ENCODE results near the gene SLC17A7. TPM values are rescaled to one million over a fixed set of nuclear protein-coding genes. Genes with fewer than 3 reads are reported as not detected.
"Not testable (repeated sequence)": the region's sequence is repeated elsewhere in the genome, so short reads cannot be mapped to it uniquely, and the experiment has no call there.

SLC17A7 gene
- total RNA-seq, 1 donor from 2014 or later: 1.8 TPM

GRCh38 chr19:49473501-49473867, 32.2 kb upstream of the SLC17A7 start:
- ATAC-seq; intact Hi-C loops (cut with DNase I); DNase-seq (ENCODE audit: missing footprints): not testable (repeated sequence)

DNA sequence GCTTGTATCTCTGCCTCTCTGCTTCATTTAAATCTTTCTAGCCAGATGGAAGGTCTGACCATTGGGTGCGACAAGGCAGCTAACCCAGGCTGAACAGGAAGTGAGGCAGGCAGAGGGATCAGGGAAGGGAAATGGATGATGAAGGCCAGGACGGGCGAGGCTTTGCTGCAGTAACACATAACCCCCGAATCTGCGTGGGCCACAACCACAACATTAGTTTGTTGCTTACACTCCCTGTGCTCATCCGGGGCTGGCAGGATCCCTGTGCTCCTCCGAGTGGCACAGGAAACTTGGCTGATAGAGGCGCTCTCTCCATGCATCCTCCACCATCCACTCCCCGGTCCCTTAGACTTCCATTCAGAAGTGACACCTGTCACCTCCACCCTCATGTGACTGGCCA, 31.6 kb upstream of the SLC17A7 start:
- DNase-seq (ENCODE audit: missing footprints): no peak
- ATAC-seq: no peak
- intact Hi-C loops (cut with DNase I): no loop called here

DNA sequence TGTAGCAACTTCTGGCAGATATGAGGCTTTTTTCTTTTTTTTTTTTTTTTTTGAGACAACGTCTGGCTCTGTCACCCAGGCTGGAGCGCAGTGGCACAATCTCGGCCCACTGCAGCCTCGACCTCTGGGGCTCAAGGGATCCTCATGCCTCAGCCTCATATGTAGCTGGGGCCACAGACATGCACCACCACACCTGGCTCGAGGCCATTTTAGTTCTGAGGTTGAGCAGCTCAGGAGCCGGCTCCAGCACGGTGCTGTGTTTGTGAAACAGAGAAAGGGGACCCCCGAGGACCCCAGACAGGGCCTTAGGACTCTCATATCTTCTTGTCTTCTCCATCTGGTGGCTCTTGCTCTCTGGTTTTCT, 29.3 kb upstream of the SLC17A7 start:
- no peak for ATAC-seq
- no peak for DNase-seq (ENCODE audit: missing footprints)
- intact Hi-C loops (cut with DNase I): no loop called here

DNA sequence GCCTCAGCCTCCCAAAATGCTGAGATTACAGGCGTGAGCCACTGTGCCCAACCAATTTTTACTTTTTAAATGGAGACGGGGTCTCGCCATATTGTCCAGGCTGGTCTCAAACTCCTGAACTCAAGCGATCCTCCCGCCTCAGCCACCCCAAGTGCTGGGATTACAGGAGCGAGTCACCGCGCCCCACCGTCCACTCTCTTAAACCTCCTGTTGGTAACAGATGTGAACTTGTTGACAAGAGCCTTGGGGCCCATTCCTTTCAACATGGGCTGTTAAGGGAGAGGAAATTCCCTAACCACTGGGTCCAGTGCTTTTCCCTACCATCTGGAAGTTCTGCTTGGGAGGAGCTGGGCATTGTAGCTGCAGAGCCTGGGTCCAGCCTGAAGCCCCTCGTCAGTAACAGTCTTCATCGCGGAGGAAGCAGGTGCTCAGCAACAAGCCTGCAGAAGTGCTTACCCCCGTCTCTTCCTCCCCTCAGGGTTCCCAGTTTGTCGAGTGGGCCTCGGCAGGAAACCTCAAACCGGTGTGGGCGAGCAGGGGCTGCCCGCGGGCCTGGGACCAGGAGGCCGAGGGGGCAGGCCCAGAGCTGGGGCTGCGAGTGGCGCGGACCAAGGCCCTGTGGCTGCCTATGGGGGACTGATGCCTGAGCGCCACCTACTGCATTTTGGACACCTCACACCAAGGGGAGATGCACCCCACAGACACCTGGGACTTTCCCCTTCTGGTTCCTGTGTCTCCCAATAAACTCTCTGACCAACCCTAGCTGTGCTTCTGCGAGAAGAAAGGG, 28.7 kb upstream of the SLC17A7 start:
- DNase-seq (ENCODE audit: missing footprints) (no peak), ATAC-seq (no peak)
- intact Hi-C loops (cut with DNase I): no loop called here

GRCh38 chr19:49468746-49469447, 27.6 kb upstream of the SLC17A7 start:
- ATAC-seq (peak; percentile 91), DNase-seq (ENCODE audit: missing footprints) (peak; percentile 83)
- intact Hi-C loops (cut with DNase I): no loop called here

DNA sequence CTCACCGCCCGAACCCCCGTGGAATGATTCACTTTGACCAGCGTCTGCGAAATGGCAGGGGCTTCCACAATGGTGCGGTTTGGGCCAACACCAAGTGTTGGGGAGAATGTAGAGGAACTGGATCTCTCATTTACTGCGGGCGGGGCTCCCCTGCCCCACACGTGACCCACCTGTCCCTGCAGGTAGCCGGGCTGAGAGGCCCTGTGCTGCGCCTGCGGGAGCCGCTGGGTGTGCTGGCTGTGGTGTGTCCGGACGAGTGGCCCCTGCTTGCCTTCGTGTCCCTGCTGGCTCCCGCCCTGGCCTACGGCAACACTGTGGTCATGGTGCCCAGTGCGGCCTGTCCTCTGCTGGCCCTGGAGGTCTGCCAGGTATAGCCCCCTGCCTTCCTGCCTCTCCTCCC, 26.9 kb upstream of the SLC17A7 start:
- intact Hi-C loops (cut with DNase I): no loop called here
- no peak for ATAC-seq
- DNase-seq (ENCODE audit: missing footprints): no peak

DNA sequence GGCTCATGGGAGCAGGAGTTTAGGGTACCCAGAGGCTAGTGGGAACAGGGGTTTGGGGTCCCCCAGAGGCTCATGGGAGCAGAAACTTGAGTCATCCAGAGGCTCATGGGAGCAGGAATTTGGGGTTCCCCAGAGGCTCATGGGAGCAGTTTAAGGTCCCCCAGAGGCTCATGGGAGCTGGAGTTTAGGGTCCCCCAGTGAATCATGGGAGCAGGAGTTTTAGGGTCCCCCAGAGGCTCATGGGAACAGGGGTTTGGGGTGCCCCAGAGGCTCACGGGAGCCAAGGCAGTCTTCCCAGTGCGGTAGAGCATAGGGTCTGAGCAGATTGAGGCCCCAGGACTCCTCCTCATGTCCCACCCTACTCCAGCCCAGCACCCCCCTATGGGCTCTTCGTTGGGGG, 24.0 kb upstream of the SLC17A7 start:
- no peak for DNase-seq (ENCODE audit: missing footprints)
- intact Hi-C loops (cut with DNase I): no loop called here
- ATAC-seq: no peak

- intact Hi-C loops (cut with DNase I): no loop called here
- DNase-seq (ENCODE audit: missing footprints): no peak
- no peak for ATAC-seq
These were observed 22.8 kb upstream of the SLC17A7 start for GRCh38 chr19:49463960-49464740.

DNA sequence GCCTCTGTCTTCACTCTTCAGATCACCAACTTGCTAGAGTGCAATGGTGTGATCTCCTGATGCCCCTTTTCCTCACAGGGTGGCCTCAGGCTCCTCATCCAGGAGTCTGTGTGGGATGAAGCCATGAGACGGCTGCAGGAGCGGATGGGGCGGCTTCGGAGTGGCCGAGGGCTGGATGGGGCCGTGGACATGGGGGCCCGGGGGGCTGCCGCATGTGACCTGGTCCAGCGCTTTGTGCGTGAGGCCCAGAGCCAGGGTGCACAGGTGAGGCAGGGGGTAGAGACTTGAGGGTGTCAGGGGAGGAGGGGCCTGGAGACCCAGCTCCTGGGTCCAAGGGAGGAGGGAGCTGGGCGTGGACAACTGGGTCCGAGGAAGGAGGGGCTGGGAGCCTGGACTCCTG, 21.2 kb upstream of the SLC17A7 start:
- intact Hi-C loops (cut with DNase I): no loop called here
- ATAC-seq (no peak), DNase-seq (ENCODE audit: missing footprints) (no peak)

GRCh38 chr19:49461656-49462055, 20.3 kb upstream of the SLC17A7 start:
- ATAC-seq (no peak), DNase-seq (ENCODE audit: missing footprints) (no peak)
- intact Hi-C loops (cut with DNase I): no loop called here

- intact Hi-C loops (cut with DNase I); DNase-seq (ENCODE audit: missing footprints); ATAC-seq: not testable (repeated sequence)
These were observed 19.8 kb upstream of the SLC17A7 start for GRCh38 chr19:49461130-49461529.

GRCh38 chr19:49459388-49459787, 18.1 kb upstream of the SLC17A7 start:
- ATAC-seq: no peak
- DNase-seq (ENCODE audit: missing footprints): no peak
- intact Hi-C loops (cut with DNase I): loop anchor here (10.0 kb wide), 2 partner anchors 305 to 1035 kb away; partner anchors contain the start of genes AP2A1 and TSKS

GRCh38 chr19:49458567-49458903, 17.2 kb upstream of the SLC17A7 start:
- peak; percentile 9 for DNase-seq (ENCODE audit: missing footprints)
- ATAC-seq: no peak
- intact Hi-C loops (cut with DNase I): loop anchor here (10.0 kb wide), 2 partner anchors 306 to 1036 kb away; partner anchors contain the start of genes AP2A1 and TSKS

DNA sequence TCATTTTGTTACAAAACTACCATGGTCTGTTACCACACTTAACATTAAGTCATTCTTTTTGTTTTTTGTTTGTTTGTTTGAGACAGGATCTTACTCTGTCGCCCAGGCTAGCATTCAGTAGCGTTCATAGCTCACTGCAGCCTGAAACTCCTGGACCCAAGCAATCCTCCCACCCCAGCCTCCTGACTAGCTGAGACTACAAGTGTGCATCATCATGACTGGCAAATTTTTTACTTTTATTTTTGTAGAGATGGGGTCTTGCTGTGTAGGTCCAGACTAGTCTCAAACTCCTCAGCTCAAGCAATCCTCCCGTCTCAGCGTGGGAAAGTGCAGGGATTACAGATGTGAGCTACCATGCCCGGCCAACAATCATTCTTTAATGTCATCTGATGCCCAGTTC, 15.0 kb upstream of the SLC17A7 start:
- intact Hi-C loops (cut with DNase I): loop anchor here (10.0 kb wide), 2 partner anchors 308 to 1038 kb away; partner anchors contain the start of genes AP2A1 and TSKS
- DNase-seq (ENCODE audit: missing footprints) (no peak), ATAC-seq (no peak)

GRCh38 chr19:49455773-49456172, 14.4 kb upstream of the SLC17A7 start:
- intact Hi-C loops (cut with DNase I): loop anchor here (10.0 kb wide), 2 partner anchors 309 to 1039 kb away; partner anchors contain the start of genes AP2A1 and TSKS
- no peak for DNase-seq (ENCODE audit: missing footprints)
- no peak for ATAC-seq

DNA sequence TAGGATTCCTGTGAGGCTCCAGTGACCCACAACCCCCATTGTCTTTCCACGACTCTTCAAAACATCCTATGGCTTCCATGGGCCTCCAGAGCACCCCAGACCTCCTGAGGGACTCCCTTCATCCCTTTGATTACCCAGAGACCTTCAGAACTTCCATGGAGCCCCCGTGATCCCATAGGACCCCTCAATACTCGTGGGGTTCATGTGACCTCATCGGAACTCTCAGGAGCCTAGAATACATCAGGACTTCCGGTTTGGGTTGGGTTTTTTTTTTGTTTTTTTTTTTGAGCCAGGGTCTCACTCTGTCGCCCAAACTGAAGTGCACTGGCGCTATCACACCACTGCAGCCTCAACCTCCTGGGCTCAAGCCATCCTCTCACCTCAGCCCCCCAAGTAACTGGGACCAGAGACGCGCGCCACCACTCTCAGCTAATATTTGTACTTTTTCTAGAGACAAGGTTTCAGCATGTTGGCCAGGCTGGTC, 12.5 kb upstream of the SLC17A7 start:
- intact Hi-C loops (cut with DNase I): loop anchor here (5.0 to 10.0 kb wide), 4 partner anchors 189 to 1041 kb away; partner anchors contain the start of genes AP2A1, PRMT1, RRAS and SCAF1
- ATAC-seq (no peak), DNase-seq (ENCODE audit: missing footprints) (no peak)

GRCh38 chr19:49453013-49453756, 11.9 kb upstream of the SLC17A7 start, which contains the start of gene ALDH16A1:
Gene ALDH16A1 (plus strand): TSS chr19:49453225. CDS start chr19:49453332, 107 bp downstream.
- intact Hi-C loops (cut with DNase I): loop anchor here (5.0 to 10.0 kb wide), 4 partner anchors 189 to 1042 kb away; partner anchors contain the start of genes AP2A1, PRMT1, RRAS and SCAF1
- DNase-seq (ENCODE audit: missing footprints) (peak; percentile 99), ATAC-seq (peak; percentile 93)
